Loucy (cell line): ENCODE results near the gene SUCLG2.

Experiments used
- H2AFZ ChIP-seq: fragments of 200-600 bp; sonication (generic); 2 replicates; pipeline ENCODE4 v1.6.0; 2016; ENCODE audit warnings: antibody characterized with exemption, mild to moderate bottlenecking, low read length, moderate library complexity
- H3F3A ChIP-seq: fragments of 200-600 bp; 2 replicates; pipeline ENCODE4 v1.6.0; 2016; ENCODE audit warnings: antibody characterized with exemption, low read depth, mild to moderate bottlenecking
- H3K27me3 ChIP-seq: fragments of 200-600 bp; sonication (generic); 2 replicates; pipeline ENCODE4 v1.6.1; 2014; ENCODE audit warnings: low read length, mild to moderate bottlenecking; ENCODE audit not compliant: insufficient read depth, poor library complexity, severe bottlenecking
- H3K36me3 ChIP-seq: fragments of 200-600 bp; sonication (generic); 2 replicates; pipeline ENCODE4 v1.6.1; 2016; ENCODE audit warnings: low read length; ENCODE audit not compliant: insufficient read depth
- H3K4me1 ChIP-seq: fragments of 200-600 bp; sonication (generic); 2 replicates; pipeline ENCODE4 v1.5.1; 2014; ENCODE audit warnings: low read length, mild to moderate bottlenecking; ENCODE audit not compliant: insufficient read depth, poor library complexity, severe bottlenecking
- H3K4me2 ChIP-seq: fragments of 200-600 bp; sonication (generic); 2 replicates; pipeline ENCODE4 v1.6.0; 2014; ENCODE audit warnings: antibody characterized with exemption, low read length, low read depth, mild to moderate bottlenecking; ENCODE audit not compliant: poor library complexity, severe bottlenecking
- H3K4me3 ChIP-seq: fragments of 200-600 bp; sonication (generic); 2 replicates; pipeline ENCODE4 v1.5.1; 2014; ENCODE audit warnings: low read length, mild to moderate bottlenecking, mixed read lengths; ENCODE audit not compliant: poor library complexity, severe bottlenecking
- H3K79me2 ChIP-seq: fragments of 200-600 bp; sonication (generic); 2 replicates; pipeline ENCODE4 v1.6.1; 2014; ENCODE audit warnings: low read length; ENCODE audit not compliant: insufficient read depth
- H3K9ac ChIP-seq: fragments of 200-600 bp; sonication (generic); 2 replicates; pipeline ENCODE4 v1.6.0; 2014; ENCODE audit warnings: mild to moderate bottlenecking, low read depth, low read length, moderate library complexity; ENCODE audit not compliant: poor library complexity, severe bottlenecking
- H3K9me2 ChIP-seq: fragments of 200-600 bp; sonication (generic); replicated peaks from 2 replicates; pipeline ENCODE4 v1.6.1; 2016; ENCODE audit warnings: low read depth, low read length, mixed read lengths
- H3K9me3 ChIP-seq: fragments of 200-600 bp; sonication (generic); 2 replicates; pipeline ENCODE4 v1.6.1; 2014; ENCODE audit warnings: mild to moderate bottlenecking, antibody characterized with exemption, low read length, low read depth; ENCODE audit not compliant: insufficient read depth
- H4K20me1 ChIP-seq: fragments of 200-600 bp; sonication (generic); 2 replicates; pipeline ENCODE4 v1.6.0; 2014; ENCODE audit warnings: antibody characterized with exemption, low read length, mild to moderate bottlenecking; ENCODE audit not compliant: insufficient read depth, poor library complexity, severe bottlenecking
- EZH2phosphoT487 ChIP-seq: fragments of 200-600 bp; IDR thresholded peaks from 2 replicates; pipeline ENCODE4 v1.6.1; 2018; ENCODE audit warnings: antibody characterized with exemption, mild to moderate bottlenecking, moderate library complexity, borderline replicate concordance
- TF ChIP-seq, protein P1 (sequence below): fragments of 200-600 bp; sonication (generic); conservative IDR thresholded peaks from 2 replicates; pipeline ENCODE4 v1.5.1; 2014; ENCODE audit warnings: mild to moderate bottlenecking, antibody characterized with exemption, low read length

Gene SUCLG2

GRCh38 chr3:67495751-67496150 lies 158.7 kb downstream of the SUCLG2 start:
- Histone ChIP-seq H3K4me2 (no peak overlapping the region), H3K4me1 (no peaks in the 10 kb centered on the region), H3K4me3 (no peak overlapping the region), H3K36me3 (no peaks in the 10 kb centered on the region), H3K9me3 (no peaks in the 10 kb centered on the region), H4K20me1 (no peaks in the 10 kb centered on the region), H3K9me2 (no peaks in the 10 kb centered on the region; the same call in 1 of the 2 replicates), H2AFZ (no peak overlapping the region), H3K79me2 (no peaks in the 10 kb centered on the region), H3K9ac (no peak overlapping the region), H3K27me3 (no peaks in the 10 kb centered on the region), H3F3A (no peaks in the 10 kb centered on the region)
- TF ChIP-seq, protein P1, sequence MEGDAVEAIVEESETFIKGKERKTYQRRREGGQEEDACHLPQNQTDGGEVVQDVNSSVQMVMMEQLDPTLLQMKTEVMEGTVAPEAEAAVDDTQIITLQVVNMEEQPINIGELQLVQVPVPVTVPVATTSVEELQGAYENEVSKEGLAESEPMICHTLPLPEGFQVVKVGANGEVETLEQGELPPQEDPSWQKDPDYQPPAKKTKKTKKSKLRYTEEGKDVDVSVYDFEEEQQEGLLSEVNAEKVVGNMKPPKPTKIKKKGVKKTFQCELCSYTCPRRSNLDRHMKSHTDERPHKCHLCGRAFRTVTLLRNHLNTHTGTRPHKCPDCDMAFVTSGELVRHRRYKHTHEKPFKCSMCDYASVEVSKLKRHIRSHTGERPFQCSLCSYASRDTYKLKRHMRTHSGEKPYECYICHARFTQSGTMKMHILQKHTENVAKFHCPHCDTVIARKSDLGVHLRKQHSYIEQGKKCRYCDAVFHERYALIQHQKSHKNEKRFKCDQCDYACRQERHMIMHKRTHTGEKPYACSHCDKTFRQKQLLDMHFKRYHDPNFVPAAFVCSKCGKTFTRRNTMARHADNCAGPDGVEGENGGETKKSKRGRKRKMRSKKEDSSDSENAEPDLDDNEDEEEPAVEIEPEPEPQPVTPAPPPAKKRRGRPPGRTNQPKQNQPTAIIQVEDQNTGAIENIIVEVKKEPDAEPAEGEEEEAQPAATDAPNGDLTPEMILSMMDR: no peak
- no peak for TF ChIP-seq EZH2phosphoT487

GRCh38 chr3:67493808-67494207 lies 160.6 kb downstream of the SUCLG2 start:
- H3K9ac ChIP-seq: no peak overlapping the region
- no peaks in the 10 kb centered on the region; the same call in 1 of the 2 replicates for H3K9me2 ChIP-seq
- H2AFZ ChIP-seq: no peak overlapping the region
- H4K20me1 ChIP-seq: no peaks in the 10 kb centered on the region
- TF ChIP-seq EZH2phosphoT487: no peak
- TF ChIP-seq, protein P1: no peak
- no peak overlapping the region for H3K4me3 ChIP-seq
- no peaks in the 10 kb centered on the region for H3K27me3 ChIP-seq
- H3F3A ChIP-seq: no peaks in the 10 kb centered on the region
- no peaks in the 10 kb centered on the region for H3K4me1 ChIP-seq
- H3K79me2 ChIP-seq: no peaks in the 10 kb centered on the region
- H3K4me2 ChIP-seq: no peak overlapping the region
- H3K36me3 ChIP-seq: no peaks in the 10 kb centered on the region
- H3K9me3 ChIP-seq: no peaks in the 10 kb centered on the region

GRCh38 chr3:67490658-67491057 lies 163.8 kb downstream of the SUCLG2 start:
- H3K9me3 ChIP-seq: no peaks in the 10 kb centered on the region
- no peaks in the 10 kb centered on the region for H3K4me1 ChIP-seq
- H4K20me1 ChIP-seq: no peaks in the 10 kb centered on the region
- H3K9ac ChIP-seq: no peak overlapping the region
- H3K4me2 ChIP-seq: no peak overlapping the region
- no peaks in the 10 kb centered on the region for H3K79me2 ChIP-seq
- H3K27me3 ChIP-seq: no peaks in the 10 kb centered on the region
- TF ChIP-seq, protein P1: no peak
- TF ChIP-seq EZH2phosphoT487: no peak
- H3K36me3 ChIP-seq: no peaks in the 10 kb centered on the region
- H3K4me3 ChIP-seq: no peak overlapping the region
- no peak overlapping the region for H2AFZ ChIP-seq
- H3F3A ChIP-seq: no peaks in the 10 kb centered on the region
- H3K9me2 ChIP-seq: no peaks in the 10 kb centered on the region; the same call in 1 of the 2 replicates
